ENCODE results near the gene SLC2A5. TPM values are rescaled to one million over a fixed set of nuclear protein-coding genes. Genes with fewer than 3 reads are reported as not detected.
"Not testable (repeated sequence)": the region's sequence is repeated elsewhere in the genome, so short reads cannot be mapped to it uniquely, and the experiment has no call there.

The SLC2A5 gene
- total RNA-seq, 2 donors from 2014 or later: 2.0 to 3.2 TPM

GRCh38 chr1:9019896-9020295 lies 49.5 kb downstream of the SLC2A5 start:
- DNase-seq (ENCODE audit: low spot score): no peak
- intact Hi-C loops (cut with DNase I): no loop called here

DNA sequence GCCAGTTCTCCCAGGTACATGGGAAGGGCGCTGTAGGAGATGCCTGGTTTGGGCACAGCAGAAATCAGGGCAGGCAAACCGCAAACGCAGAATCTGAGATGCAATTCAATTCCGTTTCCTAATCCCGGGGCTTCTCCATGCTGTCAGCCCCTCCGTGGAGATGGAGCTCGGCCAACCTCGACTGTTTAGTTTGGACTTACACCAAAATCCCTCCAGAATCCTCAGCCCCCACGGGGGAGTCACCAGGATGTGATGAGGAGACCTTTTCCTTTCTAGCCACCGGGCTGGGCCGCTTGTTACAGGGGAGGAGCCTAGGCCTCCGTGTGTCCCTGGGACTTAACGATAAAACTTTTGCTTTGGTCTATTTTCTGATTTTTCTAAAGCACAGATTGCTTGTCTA lies 51.1 kb downstream of the SLC2A5 start:
- no peak for DNase-seq (ENCODE audit: low spot score)

GRCh38 chr1:9016455-9016854 lies 53.0 kb downstream of the SLC2A5 start:
- DNase-seq (ENCODE audit: low spot score): no peak
- intact Hi-C loops (cut with DNase I): no loop called here

More for the DNA sequence above, 51.1 kb downstream of the SLC2A5 start:
- intact Hi-C loops (cut with DNase I): no loop called here

GRCh38 chr1:9014475-9015375 lies 54.7 kb downstream of the SLC2A5 start:
- intact Hi-C loops (cut with DNase I): no loop called here
- no peak for DNase-seq (ENCODE audit: low spot score)

DNA sequence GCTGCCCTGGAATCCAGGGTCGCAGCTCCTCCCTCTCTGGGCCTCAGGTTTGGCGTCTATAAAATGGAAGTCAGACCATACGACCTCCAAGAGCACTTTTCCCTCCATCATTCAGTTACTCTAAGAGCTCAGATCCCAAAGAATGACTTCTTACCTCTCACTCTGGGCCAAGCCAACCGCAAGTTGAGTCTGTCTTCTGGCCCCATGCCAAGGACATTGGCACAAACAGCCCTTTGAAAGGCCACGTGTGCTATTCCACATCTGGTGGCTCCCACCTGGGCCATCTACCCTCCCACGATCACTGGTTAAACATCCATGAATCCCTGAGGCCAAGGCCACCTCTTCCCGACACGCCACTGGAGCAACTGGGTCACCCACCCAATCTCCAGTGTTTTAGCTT lies 55.6 kb downstream of the SLC2A5 start:
- intact Hi-C loops (cut with DNase I): no loop called here
- no peak for DNase-seq (ENCODE audit: low spot score)

GRCh38 chr1:9010781-9011323 lies 58.6 kb downstream of the SLC2A5 start:
- no peak for DNase-seq (ENCODE audit: low spot score)
- intact Hi-C loops (cut with DNase I): no loop called here

- DNase-seq (ENCODE audit: low spot score): no peak
- intact Hi-C loops (cut with DNase I): loop anchor here in 1 of 2 donors (5.0 kb wide), 2 partner anchors 92 to 93 kb away; no protein-coding TSS in a partner anchor
Observed at GRCh38 chr1:9009438-9010370, 59.7 kb downstream of the SLC2A5 start.

DNA sequence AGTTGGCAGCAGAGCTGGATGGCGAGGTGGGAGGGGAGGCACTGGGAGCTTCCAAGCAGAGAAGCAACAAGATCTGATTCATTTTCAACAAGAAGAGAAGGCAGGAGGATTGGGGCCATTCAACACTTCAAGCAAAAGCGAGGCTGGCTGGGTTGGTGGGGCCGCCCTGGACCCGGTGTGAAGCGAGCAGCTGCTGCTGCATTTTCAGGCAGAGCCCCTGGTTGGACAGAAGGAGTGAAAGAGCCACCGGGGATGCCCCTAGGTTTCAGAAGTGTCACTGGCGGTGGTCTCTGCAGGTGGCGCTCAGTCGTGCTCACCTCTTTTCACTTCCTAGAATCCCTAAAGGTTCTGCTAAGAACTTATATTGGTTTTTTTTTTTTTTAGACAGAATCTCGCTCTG lies 61.2 kb downstream of the SLC2A5 start:
- intact Hi-C loops (cut with DNase I): loop anchor here in 1 of 2 donors (5.0 kb wide), 2 partner anchors 91 to 94 kb away; no protein-coding TSS in a partner anchor
- no peak for DNase-seq (ENCODE audit: low spot score)

DNA sequence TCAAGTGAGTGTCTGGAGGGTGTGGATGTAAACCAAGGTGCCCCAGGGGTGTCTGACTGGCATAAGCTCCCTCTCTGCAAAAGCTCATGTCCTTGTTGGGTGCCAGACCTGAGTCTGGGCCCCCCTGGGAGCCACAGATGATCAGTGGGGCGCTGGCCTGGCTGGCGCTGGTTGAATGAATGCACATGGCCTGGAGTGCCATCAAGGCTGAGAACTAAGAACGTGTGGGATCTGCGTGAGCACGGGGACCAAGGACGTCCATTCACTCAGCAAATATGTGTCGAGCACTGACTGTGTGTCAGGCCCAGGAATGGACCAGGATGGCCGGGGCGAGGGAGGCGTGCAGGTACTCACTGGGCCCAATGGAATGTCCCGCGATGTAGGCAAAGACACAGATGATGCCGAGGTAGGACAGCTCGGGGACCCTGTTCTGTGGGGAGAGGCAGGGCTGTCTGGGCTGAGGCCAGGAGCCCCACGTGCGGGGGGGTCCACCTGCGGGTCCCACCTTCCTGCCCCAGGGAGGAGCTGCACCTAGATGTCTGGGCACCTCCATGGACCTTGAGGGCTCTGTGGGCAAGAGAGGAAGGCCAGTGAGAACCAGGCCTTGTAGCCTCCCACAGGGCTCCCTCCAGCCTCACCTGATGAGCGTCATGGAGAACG lies 62.3 kb downstream of the SLC2A5 start:
- intact Hi-C loops (cut with DNase I): loop anchor here (2.0 to 5.0 kb wide), 3 partner anchors 90 to 98 kb away; no protein-coding TSS in a partner anchor

GRCh38 chr1:9005395-9005708 lies 64.1 kb downstream of the SLC2A5 start:
- no peak for DNase-seq (ENCODE audit: low spot score)
- intact Hi-C loops (cut with DNase I): loop anchor here in 1 of 2 donors (5.0 kb wide), 2 partner anchors 88 to 97 kb away; no protein-coding TSS in a partner anchor

More for the DNA sequence above, 62.3 kb downstream of the SLC2A5 start:
- no peak for DNase-seq (ENCODE audit: low spot score)

DNA sequence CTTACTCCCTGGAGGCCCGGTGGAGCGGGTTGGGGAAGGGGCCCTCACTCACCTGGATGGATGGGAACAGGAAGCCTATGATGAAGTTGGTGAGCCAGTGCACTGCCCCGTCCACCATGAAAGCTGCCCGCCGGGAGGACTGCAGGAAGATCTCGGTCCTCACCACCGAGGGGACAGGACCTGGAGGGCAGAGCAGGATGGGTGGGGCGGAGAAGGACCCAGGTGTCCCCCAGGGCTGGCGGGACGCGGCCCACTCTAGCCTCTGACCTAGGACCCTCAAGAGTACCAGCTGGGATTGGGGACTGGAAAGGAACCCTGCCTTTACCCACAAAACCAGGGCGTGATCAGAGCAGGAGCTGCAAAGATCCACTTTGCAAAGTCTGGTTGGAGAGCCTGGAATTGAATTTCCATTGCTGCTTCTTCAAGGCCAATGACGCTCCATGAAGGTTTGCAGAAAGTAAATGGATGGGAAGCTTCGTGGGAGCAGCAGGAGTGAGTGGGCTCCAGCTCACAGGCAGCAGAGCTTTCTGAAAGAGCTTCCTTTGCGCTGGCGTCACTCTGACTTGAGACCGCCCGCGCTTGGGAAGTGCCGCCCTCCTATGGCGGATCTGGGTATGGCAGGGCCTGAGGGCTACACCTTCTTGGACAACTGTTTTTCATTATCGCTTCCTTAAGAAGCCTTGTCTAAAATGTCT lies 64.6 kb downstream of the SLC2A5 start:
- DNase-seq (ENCODE audit: low spot score): peak; percentile 94
- intact Hi-C loops (cut with DNase I): loop anchor here in 1 of 2 donors (5.0 kb wide), 2 partner anchors 88 to 97 kb away; no protein-coding TSS in a partner anchor

- no peak for DNase-seq (ENCODE audit: low spot score)
- intact Hi-C loops (cut with DNase I): no loop called here
Observed at GRCh38 chr1:9004031-9004699, 65.3 kb downstream of the SLC2A5 start.

DNA sequence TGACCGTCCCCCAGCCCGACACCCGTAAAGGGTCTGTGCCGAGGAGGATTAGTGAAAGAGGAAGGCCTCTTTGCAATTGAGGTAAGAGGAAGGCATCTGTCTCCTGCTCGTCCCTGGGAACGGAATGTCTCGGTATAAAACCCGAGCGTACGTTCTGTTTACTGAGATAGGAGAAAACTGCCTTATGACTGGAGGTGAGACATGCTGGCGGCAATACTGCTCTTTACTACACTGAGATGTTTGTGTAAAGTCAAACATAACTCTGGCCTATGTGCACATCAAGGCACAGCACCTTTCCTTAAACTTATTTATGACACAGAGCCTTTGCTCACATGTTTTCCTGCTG lies 67.2 kb downstream of the SLC2A5 start:
- intact Hi-C loops (cut with DNase I); DNase-seq (ENCODE audit: low spot score): not testable (repeated sequence)

- intact Hi-C loops (cut with DNase I); DNase-seq (ENCODE audit: low spot score): not testable (repeated sequence)
Observed at GRCh38 chr1:9001534-9002214, 67.8 kb downstream of the SLC2A5 start.

GRCh38 chr1:8993962-8994675 lies 75.3 kb downstream of the SLC2A5 start:
- DNase-seq (ENCODE audit: low spot score); intact Hi-C loops (cut with DNase I): not testable (repeated sequence)

DNA sequence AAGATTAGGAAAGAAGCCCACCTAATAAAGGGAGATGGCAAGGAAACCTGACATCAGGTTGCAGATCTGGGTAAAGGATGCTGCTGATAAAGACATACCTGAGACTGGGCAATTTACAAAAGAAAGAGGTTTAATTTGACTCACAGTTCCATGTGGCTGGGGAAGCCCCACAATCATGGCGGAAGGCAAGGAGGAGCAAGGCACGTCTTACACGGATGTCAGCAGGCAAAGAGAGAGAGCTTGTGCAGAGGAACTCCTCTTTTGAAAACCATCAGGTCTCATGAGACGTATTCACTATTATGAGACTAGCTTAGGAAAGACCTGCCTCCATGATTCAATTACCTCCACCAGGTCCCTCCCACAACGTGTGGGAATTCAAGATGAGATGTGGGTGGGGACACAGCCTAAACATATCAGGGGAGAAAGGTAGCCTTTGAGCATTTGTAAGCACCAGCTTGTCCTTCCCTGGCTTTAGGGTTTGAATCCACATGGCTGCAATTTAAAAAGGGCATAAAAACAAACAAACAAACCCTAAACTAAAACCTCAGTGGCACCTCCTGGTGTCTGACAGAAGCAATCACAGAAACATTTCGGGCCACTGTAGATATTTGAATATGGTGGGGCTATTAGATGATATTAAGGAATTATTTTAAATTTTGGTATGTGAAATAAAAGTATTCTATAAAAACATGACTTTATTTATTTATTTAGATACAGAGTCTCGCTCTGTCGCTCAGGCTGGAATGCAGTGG lies 76.3 kb downstream of the SLC2A5 start:
- intact Hi-C loops (cut with DNase I): no loop called here

More for the DNA sequence above, 76.3 kb downstream of the SLC2A5 start:
- no peak for DNase-seq (ENCODE audit: low spot score)
